HL-60 (cell line): ENCODE data around the gene RER1.

Experiments used
- GABPA ChIP-seq: IDR thresholded peaks from 2 replicates; pipeline ENCODE4 v1.6.1; 2012; ENCODE audit warnings: low read depth
- REST ChIP-seq: IDR thresholded peaks from 2 replicates; pipeline ENCODE4 v1.6.1; 2012; ENCODE audit warnings: low read depth; ENCODE audit not compliant: insufficient replicate concordance
- TF ChIP-seq, protein P1 (sequence below): IDR thresholded peaks from one replicate; pipeline ENCODE4 v1.5.1; 2011; ENCODE audit warnings: low read length, control low read depth, inconsistent platforms; ENCODE audit not compliant: insufficient read depth

DNA sequence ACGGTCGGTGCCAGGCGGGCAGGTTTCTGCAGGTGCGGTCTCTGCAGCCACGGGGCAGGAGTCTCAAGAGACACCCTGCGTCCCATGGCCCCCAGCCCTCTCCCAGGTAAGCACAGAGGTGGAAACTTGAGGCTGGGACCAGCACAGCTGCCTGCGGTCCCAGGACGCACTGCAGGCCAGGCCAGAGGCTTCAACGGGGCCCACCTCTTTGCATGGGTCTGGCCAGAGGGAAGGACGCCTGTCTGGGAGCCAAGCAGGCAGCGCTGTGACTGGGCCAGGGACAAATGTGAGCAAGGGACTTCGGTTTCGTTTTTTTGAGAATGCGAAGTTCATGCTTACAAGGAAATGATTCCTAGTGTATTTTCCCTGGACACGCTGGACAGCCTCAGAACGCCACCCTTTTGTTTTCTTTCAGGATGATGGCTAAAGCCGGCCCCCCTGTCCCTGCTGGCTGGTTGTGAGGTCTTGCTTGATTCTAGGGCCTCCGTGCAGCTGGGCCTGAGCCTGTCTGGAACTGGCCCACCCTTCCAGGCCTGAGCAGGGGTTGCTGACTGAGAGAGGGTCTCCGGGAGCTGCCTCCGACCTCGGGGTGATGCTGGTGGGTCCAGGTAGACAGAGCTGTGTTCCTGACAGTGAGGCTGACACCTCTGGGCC lies 38.6 kb upstream of the RER1 start:
- TF ChIP-seq, protein P1, sequence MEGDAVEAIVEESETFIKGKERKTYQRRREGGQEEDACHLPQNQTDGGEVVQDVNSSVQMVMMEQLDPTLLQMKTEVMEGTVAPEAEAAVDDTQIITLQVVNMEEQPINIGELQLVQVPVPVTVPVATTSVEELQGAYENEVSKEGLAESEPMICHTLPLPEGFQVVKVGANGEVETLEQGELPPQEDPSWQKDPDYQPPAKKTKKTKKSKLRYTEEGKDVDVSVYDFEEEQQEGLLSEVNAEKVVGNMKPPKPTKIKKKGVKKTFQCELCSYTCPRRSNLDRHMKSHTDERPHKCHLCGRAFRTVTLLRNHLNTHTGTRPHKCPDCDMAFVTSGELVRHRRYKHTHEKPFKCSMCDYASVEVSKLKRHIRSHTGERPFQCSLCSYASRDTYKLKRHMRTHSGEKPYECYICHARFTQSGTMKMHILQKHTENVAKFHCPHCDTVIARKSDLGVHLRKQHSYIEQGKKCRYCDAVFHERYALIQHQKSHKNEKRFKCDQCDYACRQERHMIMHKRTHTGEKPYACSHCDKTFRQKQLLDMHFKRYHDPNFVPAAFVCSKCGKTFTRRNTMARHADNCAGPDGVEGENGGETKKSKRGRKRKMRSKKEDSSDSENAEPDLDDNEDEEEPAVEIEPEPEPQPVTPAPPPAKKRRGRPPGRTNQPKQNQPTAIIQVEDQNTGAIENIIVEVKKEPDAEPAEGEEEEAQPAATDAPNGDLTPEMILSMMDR = no peak
- TF ChIP-seq REST (no peak), GABPA (no peak)
